GM23248 (cell line): ENCODE data around the gene OAF. TPM values are rescaled to one million over a fixed set of nuclear protein-coding genes. Genes with fewer than 3 reads are reported as not detected.

Experiments
- DNase-seq: peaks from one replicate; pipeline ENCODE4 v3.0.0-alpha.2; 2015
- H2AFZ ChIP-seq: fragments of 200-600 bp; sonication (generic); 2 replicates; pipeline ENCODE4 v1.6.1; 2016; ENCODE audit warnings: antibody characterized with exemption
- H3F3A ChIP-seq: fragments of 200-600 bp; sonication (generic); 2 replicates; pipeline ENCODE4 v1.6.1; 2016; ENCODE audit warnings: mild to moderate bottlenecking, antibody characterized with exemption, mixed run types; ENCODE audit not compliant: insufficient read depth
- H3K27ac ChIP-seq: fragments of 200-600 bp; sonication (generic); 2 replicates; pipeline ENCODE4 v1.5.1; 2016; ENCODE audit warnings: mild to moderate bottlenecking
- H3K27me3 ChIP-seq: fragments of 200-600 bp; sonication (generic); replicated peaks from 2 replicates; pipeline ENCODE4 v1.6.1; 2016; ENCODE audit warnings: mild to moderate bottlenecking; ENCODE audit not compliant: insufficient read depth
- H3K36me3 ChIP-seq: fragments of 200-600 bp; sonication (generic); 2 replicates; pipeline ENCODE4 v1.6.1; 2016; ENCODE audit warnings: low read depth, mild to moderate bottlenecking
- H3K4me1 ChIP-seq: fragments of 200-600 bp; sonication (generic); 2 replicates; pipeline ENCODE4 v1.6.1; 2016; ENCODE audit warnings: mild to moderate bottlenecking; ENCODE audit not compliant: insufficient read depth
- H3K4me2 ChIP-seq: fragments of 200-600 bp; sonication (generic); one replicate; pipeline ENCODE4 v1.6.1; 2016; ENCODE audit warnings: mild to moderate bottlenecking; ENCODE audit not compliant: unreplicated experiment
- H3K4me3 ChIP-seq: fragments of 200-600 bp; sonication (generic); 2 replicates; pipeline ENCODE4 v1.5.1; 2016; ENCODE audit warnings: mild to moderate bottlenecking
- H3K79me2 ChIP-seq: fragments of 200-600 bp; sonication (generic); 2 replicates; pipeline ENCODE4 v1.6.1; 2016; ENCODE audit warnings: mild to moderate bottlenecking; ENCODE audit not compliant: insufficient read depth
- H3K9ac ChIP-seq: fragments of 200-600 bp; sonication (generic); 2 replicates; pipeline ENCODE4 v1.6.1; 2016; ENCODE audit warnings: mild to moderate bottlenecking
- H3K9me2 ChIP-seq: fragments of 200-600 bp; sonication (generic); 2 replicates; pipeline ENCODE4 v1.6.1; 2016; ENCODE audit warnings: mixed run types, mild to moderate bottlenecking, moderate library complexity; ENCODE audit not compliant: insufficient read depth
- H3K9me3 ChIP-seq: fragments of 200-600 bp; sonication (generic); one replicate; pipeline ENCODE4 v1.6.1; 2017; ENCODE audit warnings: low read depth
- H4K20me1 ChIP-seq: fragments of 200-600 bp; sonication (generic); 2 replicates; pipeline ENCODE4 v1.6.0; 2016; ENCODE audit not compliant: insufficient read depth
- EZH2 ChIP-seq: fragments of 200-600 bp; sonication (generic); IDR thresholded peaks from 2 replicates; pipeline ENCODE4 v1.6.1; 2018; ENCODE audit warnings: antibody characterized with exemption, mild to moderate bottlenecking; ENCODE audit not compliant: insufficient read depth, poor library complexity, severe bottlenecking
- EZH2phosphoT487 ChIP-seq: fragments of 200-600 bp; sonication (generic); IDR thresholded peaks from 2 replicates; pipeline ENCODE4 v1.6.1; 2018; ENCODE audit warnings: antibody characterized with exemption, moderate library complexity, mild to moderate bottlenecking, low read depth; ENCODE audit not compliant: insufficient read depth
- WGBS, 2 experiments: methylation state at CpG; one replicate each; pipeline ENCODE4 v1.1.6; 2015 to 2017; ENCODE audit warnings: low lambda C conversion rate in 2 of 2, low coverage in 1 of 2; ENCODE audit errors: missing lambda C conversion rate in 2 of 2; 5-methylcytosine and 5-hydroxymethylcytosine counted together
- in situ Hi-C: fragments of 300-500 bp; cut with MboI; formaldehyde crosslinking; loops from 2 replicates; pipeline ENCODE4 v1.15.0; 2020
- polyA plus RNA-seq: library from polyadenylated mRNA; unstranded; fragments of >200 nt; fragmentation: Nextera tagmentation; extraction: Ambion mirVana; gene quantifications from 2 replicates; pipeline ENCODE4 v1.2.1, GENCODE V29; 2016
- total RNA-seq: library from RNA; depleted of rRNA; stranded (reverse); fragments of >200 nt; shearing (Covaris generic); gene quantifications from 2 replicates; pipeline ENCODE4 v1.2.3, GENCODE V29; 2014

Gene OAF
- total and polyA plus RNA-seq, 2 experiments from 2014 or later: 80.0 to 116 TPM

- DNase-seq: no peak
- WGBS, 2 experiments: 71 to 72% methylated on average over 9 of the region's 9 CpGs
- Histone ChIP-seq H3K9me3 (no peaks in the 10 kb centered on the region), H3K79me2 (no peaks in the 10 kb centered on the region), H3K4me2 (no peak overlapping the region), H3K4me1 (no peaks in the 10 kb centered on the region), H3K4me3 (no peak overlapping the region), H3K27ac (no peak overlapping the region), H4K20me1 (no peaks in the 10 kb centered on the region), H3F3A (no peaks in the 10 kb centered on the region), H3K9ac (no peak overlapping the region), H3K27me3 (no peaks in the 10 kb centered on the region), H2AFZ (no peak overlapping the region), H3K36me3 (no peaks in the 10 kb centered on the region), H3K9me2 (no peaks in the 10 kb centered on the region)
- no peak for TF ChIP-seq EZH2phosphoT487
- TF ChIP-seq EZH2: no peak
- in situ Hi-C loops: no loop called here
These were observed 11.9 kb upstream of the OAF start for GRCh38 chr11:120198787-120199469.

GRCh38 chr11:120199613-120200012, 11.2 kb upstream of the OAF start:
- TF ChIP-seq EZH2phosphoT487 (no peak), EZH2 (no peak)
- H3K4me3 ChIP-seq: no peak overlapping the region
- no peak overlapping the region for H3K27ac ChIP-seq
- in situ Hi-C loops: no loop called here
- H3K9me3 ChIP-seq: no peaks in the 10 kb centered on the region
- no peaks in the 10 kb centered on the region for H3K36me3 ChIP-seq
- no peaks in the 10 kb centered on the region for H4K20me1 ChIP-seq
- no peaks in the 10 kb centered on the region for H3K79me2 ChIP-seq
- DNase-seq: no peak
- H3K9ac ChIP-seq: no peak overlapping the region
- H3K4me2 ChIP-seq: no peak overlapping the region
- no peaks in the 10 kb centered on the region for H3K27me3 ChIP-seq
- H3K4me1 ChIP-seq: no peaks in the 10 kb centered on the region
- WGBS, 2 experiments: 88 to 98% methylated on average over 9 of the region's 9 CpGs
- no peaks in the 10 kb centered on the region for H3F3A ChIP-seq
- H3K9me2 ChIP-seq: no peaks in the 10 kb centered on the region
- H2AFZ ChIP-seq: no peak overlapping the region

GRCh38 chr11:120200677-120201076, 10.2 kb upstream of the OAF start:
- TF ChIP-seq EZH2 (no peak), EZH2phosphoT487 (no peak)
- Histone ChIP-seq H3F3A (no peaks in the 10 kb centered on the region), H2AFZ (no peak overlapping the region), H3K27ac (no peak overlapping the region), H3K27me3 (no peaks in the 10 kb centered on the region), H3K4me3 (no peak overlapping the region), H3K36me3 (no peaks in the 10 kb centered on the region), H3K9me2 (no peaks in the 10 kb centered on the region), H3K4me2 (no peak overlapping the region), H4K20me1 (no peaks in the 10 kb centered on the region), H3K4me1 (peaks cover 4% of the 10 kb centered on the region; the same call in 1 of the 2 replicates), H3K9ac (no peak overlapping the region), H3K9me3 (no peaks in the 10 kb centered on the region), H3K79me2 (no peaks in the 10 kb centered on the region)
- in situ Hi-C loops: no loop called here
- 77 to 90% methylated on average over 1 of the region's 1 CpG for WGBS, 2 experiments
- DNase-seq: no peak

GRCh38 chr11:120201653-120202052, 9.2 kb upstream of the OAF start:
- WGBS, 2 experiments: 38 to 45% methylated on average over 3 of the region's 3 CpGs
- no peaks in the 10 kb centered on the region for H3K36me3 ChIP-seq
- H3K27ac ChIP-seq: no peak overlapping the region

More at GRCh38 chr11:120201653-120202052, 9.2 kb upstream of the OAF start:
- H3K9ac ChIP-seq: no peak overlapping the region
- no peak for DNase-seq
- no peaks in the 10 kb centered on the region for H3F3A ChIP-seq
- in situ Hi-C loops: no loop called here
- H3K4me1 ChIP-seq: peaks cover 4% of the 10 kb centered on the region; the same call in 1 of the 2 replicates
- TF ChIP-seq EZH2phosphoT487 (no peak), EZH2 (no peak)
- no peaks in the 10 kb centered on the region for H3K79me2 ChIP-seq
- no peaks in the 10 kb centered on the region for H3K27me3 ChIP-seq
- no peak overlapping the region for H2AFZ ChIP-seq
- H3K9me2 ChIP-seq: no peaks in the 10 kb centered on the region
- H3K9me3 ChIP-seq: no peaks in the 10 kb centered on the region
- H3K4me2 ChIP-seq: no peak overlapping the region
- no peak overlapping the region for H3K4me3 ChIP-seq
- no peaks in the 10 kb centered on the region for H4K20me1 ChIP-seq
